Panc1 (cell line): ENCODE results near the gene GALNT13.

Source experiments
- CTCF ChIP-seq: fragments of 450-650 bp; IDR thresholded peaks from 2 replicates; pipeline ENCODE4 v1.5.1; 2017; ENCODE audit warnings: mild to moderate bottlenecking
- POLR2AphosphoS5 ChIP-seq: IDR thresholded peaks from 2 replicates; pipeline ENCODE4 v1.6.1; 2012; ENCODE audit warnings: mild to moderate bottlenecking, low read depth, low read length, moderate library complexity
- TCF7L2 ChIP-seq: IDR thresholded peaks from 2 replicates; pipeline ENCODE4 v1.6.1; 2011; ENCODE audit warnings: mild to moderate bottlenecking, low read depth, low read length, inconsistent platforms

- no peak for TF ChIP-seq CTCF
- TF ChIP-seq POLR2AphosphoS5: no peak
- no peak for TF ChIP-seq TCF7L2
These were observed 585.6 kb downstream of the GALNT13 start for GRCh38 chr2:154457286-154457685.
